A673 (cell line): ENCODE results near the gene GJD3. TPM values are rescaled to one million over a fixed set of nuclear protein-coding genes. Genes with fewer than 3 reads are reported as not detected.

ENCODE experiments used
- BruUV-seq: library from RNA; stranded (reverse); fragments of 400-500 nt; replicated peaks from 2 replicates; lab custom pipeline; 2021; lab: Mats Ljungman, UMichigan
- CTCF ChIA-PET: fragments of 300-600 bp; sonication (Branson Sonifier 250); formaldehyde crosslinking; loops from one replicate; lab custom pipeline; 2022; ENCODE audit warnings: antibody characterized with exemption; lab: Charles Lee
- POLR2A ChIA-PET: fragments of 300-600 bp; sonication (Branson Sonifier 250); formaldehyde crosslinking; loops from one replicate; lab custom pipeline; 2022; ENCODE audit warnings: antibody characterized with exemption; ENCODE audit not compliant: low non-redundant PET; lab: Charles Lee
- DNase-seq: peaks from one replicate; pipeline ENCODE4 v3.0.0-alpha.2; 2015; ENCODE audit warnings: low spot score
- H3K27ac ChIP-seq: fragments of 200-600 bp; sonication (generic); 2 replicates; pipeline ENCODE4 v1.5.1; 2016; ENCODE audit warnings: mixed run types, low read depth, mild to moderate bottlenecking, mixed read lengths, antibody characterized with exemption, low read length; ENCODE audit not compliant: poor library complexity, severe bottlenecking
- H3K27me3 ChIP-seq: fragments of 200-600 bp; sonication (generic); replicated peaks from 2 replicates; pipeline ENCODE4 v1.6.1; 2017; ENCODE audit warnings: mixed run types, low read depth, mild to moderate bottlenecking, mixed read lengths, antibody characterized with exemption, low read length; ENCODE audit not compliant: insufficient read depth, poor library complexity
- H3K36me3 ChIP-seq: fragments of 200-600 bp; sonication (generic); 2 replicates; pipeline ENCODE4 v1.6.1; 2016; ENCODE audit warnings: mixed run types, mild to moderate bottlenecking, mixed read lengths, antibody characterized with exemption, low read length; ENCODE audit not compliant: insufficient read depth, poor library complexity, severe bottlenecking
- H3K4me1 ChIP-seq: fragments of 200-600 bp; sonication (generic); 2 replicates; pipeline ENCODE4 v1.6.1; 2017; ENCODE audit warnings: mixed run types, mild to moderate bottlenecking, mixed read lengths, antibody characterized with exemption, low read length; ENCODE audit not compliant: insufficient read depth, poor library complexity, severe bottlenecking
- H3K4me3 ChIP-seq: fragments of 200-600 bp; sonication (generic); 2 replicates; pipeline ENCODE4 v1.5.1; 2016; ENCODE audit warnings: low read depth, mixed run types, mild to moderate bottlenecking, mixed read lengths, low read length; ENCODE audit not compliant: poor library complexity, severe bottlenecking
- H3K9me3 ChIP-seq: fragments of 200-600 bp; sonication (generic); 2 replicates; pipeline ENCODE4 v1.6.1; 2016; ENCODE audit warnings: mixed run types, low read depth, mild to moderate bottlenecking, mixed read lengths, antibody characterized with exemption, low read length; ENCODE audit not compliant: poor library complexity, severe bottlenecking
- CTCF ChIP-seq: fragments of 300-800, 200-600 bp; sonication (generic); conservative IDR thresholded peaks from 2 replicates; pipeline ENCODE4 v1.5.1; 2017; ENCODE audit warnings: low read depth, mild to moderate bottlenecking, antibody characterized with exemption, low read length, moderate library complexity, mixed read lengths
- EZH2 ChIP-seq: fragments of 200-600 bp; sonication (generic); IDR thresholded peaks from 2 replicates; pipeline ENCODE4 v1.6.1; 2017; ENCODE audit warnings: borderline replicate concordance, low read depth, mild to moderate bottlenecking, mixed read lengths, antibody characterized with exemption, low read length; ENCODE audit not compliant: poor library complexity, severe bottlenecking
- intact Hi-C: fragments of 100-400 bp; cut with micrococcal nuclease; formaldehyde crosslinking; loops from one replicate; pipeline ENCODE4 v1.10.0; 2022; ENCODE audit not compliant: unreplicated experiment
- total RNA-seq: library from RNA; stranded (reverse); gene quantifications from 2 replicates; pipeline ENCODE4 v1.2.3, GENCODE V29; 2021

Gene GJD3
- total RNA-seq, 1 experiment from 2014 or later = not detected

- Histone ChIP-seq H3K36me3 (no peaks in the 10 kb centered on the region), H3K4me3 (no peak overlapping the region), H3K27me3 (no peaks in the 10 kb centered on the region), H3K27ac (peak overlapping the region; percentile 77), H3K9me3 (no peaks in the 10 kb centered on the region), H3K4me1 (peaks cover 36% of the 10 kb centered on the region)
- intact Hi-C loops = no loop called here
- BruUV-seq = no TSS peak
- ChIA-PET CTCF (no interaction called here), POLR2A (no interaction called here)
- TF ChIP-seq CTCF = no peak
- no peak for TF ChIP-seq EZH2
- no peak for DNase-seq
Observed at GRCh38 chr17:40323391-40324381, 40.9 kb downstream of the GJD3 start.

DNA sequence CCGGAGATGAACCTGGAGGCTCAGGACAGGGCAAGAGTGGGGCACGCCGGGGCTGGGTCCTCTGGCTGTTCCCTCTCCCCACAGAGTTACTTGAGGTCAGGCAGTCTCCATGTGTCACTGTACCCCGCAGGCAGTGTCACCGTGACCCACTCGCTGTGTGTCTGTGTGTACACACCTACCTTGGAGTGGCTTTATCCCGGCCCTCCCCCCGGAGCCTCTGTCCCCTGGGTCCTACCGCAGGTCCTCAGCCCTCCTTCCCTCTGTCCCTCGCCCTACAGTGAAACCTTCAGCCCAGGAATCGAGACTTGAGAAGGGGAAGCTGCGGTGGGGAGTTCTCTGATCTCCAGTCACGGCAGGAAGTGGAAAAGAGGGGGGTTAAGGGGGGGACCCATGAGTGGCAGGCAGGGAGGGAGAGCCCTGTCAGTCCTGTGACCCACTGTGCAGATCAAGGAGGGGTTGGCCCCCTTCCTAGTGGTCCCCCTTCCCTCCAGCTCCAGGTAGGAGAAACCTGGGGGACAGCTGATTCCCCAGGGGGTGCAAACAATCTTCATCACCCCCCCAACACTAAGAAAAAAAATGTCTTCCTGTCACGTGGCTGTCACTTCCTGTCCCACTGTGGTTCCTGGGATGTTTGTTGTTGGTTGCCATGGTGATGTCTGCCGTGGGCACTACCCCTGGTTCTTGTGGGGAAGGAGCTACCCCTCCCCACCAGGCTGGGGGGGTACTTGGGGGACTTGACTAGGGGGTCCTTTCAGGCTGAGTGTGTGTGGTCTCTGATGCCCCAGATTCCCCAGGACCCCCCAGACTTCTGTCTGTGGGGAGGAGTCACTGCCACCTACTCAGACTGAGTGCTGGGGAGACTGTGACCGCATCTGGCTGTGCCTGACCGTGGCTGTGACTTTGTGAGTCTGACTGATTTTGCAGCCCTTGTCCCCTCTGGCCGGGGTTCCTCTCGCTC lies 41.9 kb downstream of the GJD3 start:
- peaks cover 37% of the 10 kb centered on the region for H3K4me1 ChIP-seq
- peak overlapping the region; percentile 43 for H3K4me3 ChIP-seq
- no peak for TF ChIP-seq EZH2
- no peak for TF ChIP-seq CTCF
- DNase-seq = peak; percentile 87
- no TSS peak for BruUV-seq
- peak overlapping the region; percentile 77 for H3K27ac ChIP-seq
- H3K27me3 ChIP-seq = no peaks in the 10 kb centered on the region
- no peaks in the 10 kb centered on the region for H3K36me3 ChIP-seq
- H3K9me3 ChIP-seq = no peaks in the 10 kb centered on the region
- ChIA-PET POLR2A (no interaction called here), CTCF (no interaction called here)
- intact Hi-C loops = no loop called here

DNA sequence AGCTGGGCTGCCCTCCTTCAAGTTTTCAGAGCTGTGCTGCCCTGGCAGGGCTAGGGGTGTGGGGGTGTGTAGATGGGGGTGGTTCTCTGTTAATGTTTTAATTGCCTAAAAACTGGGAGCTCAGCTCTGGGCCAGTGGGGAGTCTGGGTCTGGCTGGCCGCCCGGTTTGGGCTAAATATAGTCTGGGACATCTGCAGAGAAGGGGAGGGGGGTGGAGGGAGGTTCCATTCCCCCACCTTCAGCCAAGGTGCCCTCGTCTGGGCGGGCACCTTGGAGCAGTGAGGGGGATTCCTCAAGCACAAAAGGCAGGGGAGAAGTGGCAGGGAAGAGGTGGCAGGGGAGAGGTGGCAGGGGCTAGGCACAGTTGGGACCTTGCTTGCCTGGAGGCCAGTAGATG lies 42.6 kb downstream of the GJD3 start:
- peaks cover 43% of the 10 kb centered on the region for H3K4me1 ChIP-seq
- CTCF ChIA-PET = interaction anchor here (0.6 kb wide), 1 partner anchor 36 kb away, joined by 3 read pairs; no protein-coding TSS in a partner anchor
- no peaks in the 10 kb centered on the region for H3K27me3 ChIP-seq
- TF ChIP-seq EZH2 (no peak), CTCF (no peak)
- no peak for DNase-seq
- POLR2A ChIA-PET = no interaction called here
- no TSS peak for BruUV-seq
- no peaks in the 10 kb centered on the region for H3K36me3 ChIP-seq
- no peaks in the 10 kb centered on the region for H3K9me3 ChIP-seq
- intact Hi-C loops = no loop called here
- H3K27ac ChIP-seq = peak overlapping the region; percentile 77
- peak overlapping the region; percentile 43 for H3K4me3 ChIP-seq
